GM18498 (cell line): ENCODE measurements around the gene IGFBP6.

Experiments used
- ATAC-seq: cut with Tn5 transposase; IDR thresholded peaks from one replicate; pipeline ENCODE4 v1.9.1; 2021; ENCODE audit warnings: mild to moderate bottlenecking, moderate library complexity; ENCODE audit not compliant: unreplicated experiment

Gene IGFBP6

DNA sequence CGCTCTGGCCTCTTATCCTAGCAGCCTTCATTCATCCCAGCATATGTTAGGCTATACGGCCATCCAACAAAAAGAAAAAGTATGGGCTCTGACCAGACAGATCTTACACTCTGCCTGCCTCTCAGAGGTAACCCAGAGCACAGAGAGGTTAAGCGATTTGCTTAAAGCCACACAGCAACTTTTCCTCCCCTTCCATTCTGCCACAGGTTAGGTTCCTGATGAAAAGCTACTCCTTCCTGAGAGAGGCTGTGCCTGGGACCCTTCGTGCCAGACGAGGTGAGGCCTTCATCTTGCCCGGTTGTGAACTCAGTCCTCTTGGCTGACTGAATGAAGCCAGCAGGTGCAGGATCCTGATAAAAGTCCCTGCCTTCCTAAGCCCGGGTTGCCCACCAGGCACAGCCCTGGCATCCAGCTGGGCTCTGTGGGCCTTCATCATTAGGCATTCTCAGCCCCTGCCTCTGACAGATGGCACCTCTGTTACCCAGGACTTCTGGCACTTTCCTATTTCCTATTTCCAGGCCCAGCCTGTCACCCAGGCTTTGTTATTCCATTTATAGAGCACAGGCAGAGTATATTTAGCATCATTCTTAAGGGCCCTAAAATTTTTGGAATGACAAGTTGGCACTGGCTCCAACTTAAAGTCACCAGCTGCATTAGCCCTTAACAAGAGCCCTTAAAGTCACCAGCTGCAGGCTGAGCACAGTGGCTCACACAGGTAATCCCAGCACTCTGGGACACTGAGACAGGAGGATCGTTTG is 18.6 kb downstream of the IGFBP6 start:
- ATAC-seq = no peak

DNA sequence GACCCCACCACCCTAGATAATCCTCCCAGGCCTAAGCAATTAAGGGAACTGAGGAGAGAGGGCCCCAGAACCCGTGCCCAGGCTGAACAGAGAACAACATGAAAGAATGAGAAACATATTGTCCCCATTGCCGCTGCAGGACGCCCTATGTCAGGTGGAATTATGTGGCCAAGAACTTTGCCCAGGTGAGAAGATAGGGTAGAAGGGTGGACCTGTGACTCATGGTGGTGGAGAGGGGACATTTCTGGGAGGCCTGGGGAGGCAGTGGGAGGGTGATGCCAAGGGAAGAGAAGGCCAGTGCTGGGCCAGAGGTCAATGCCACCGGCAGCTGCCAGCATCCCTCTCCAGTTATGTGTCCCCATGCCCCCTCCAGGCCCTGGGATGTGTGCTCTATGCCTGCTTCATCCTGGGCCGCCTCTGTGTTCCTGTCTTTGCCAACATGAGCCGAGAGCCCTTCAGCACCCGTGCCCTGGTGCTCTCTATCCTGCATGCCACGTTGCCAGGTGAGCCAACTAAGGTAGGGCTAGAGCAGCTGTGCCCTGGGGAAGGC is 21.4 kb downstream of the IGFBP6 start:
- no peak for ATAC-seq

DNA sequence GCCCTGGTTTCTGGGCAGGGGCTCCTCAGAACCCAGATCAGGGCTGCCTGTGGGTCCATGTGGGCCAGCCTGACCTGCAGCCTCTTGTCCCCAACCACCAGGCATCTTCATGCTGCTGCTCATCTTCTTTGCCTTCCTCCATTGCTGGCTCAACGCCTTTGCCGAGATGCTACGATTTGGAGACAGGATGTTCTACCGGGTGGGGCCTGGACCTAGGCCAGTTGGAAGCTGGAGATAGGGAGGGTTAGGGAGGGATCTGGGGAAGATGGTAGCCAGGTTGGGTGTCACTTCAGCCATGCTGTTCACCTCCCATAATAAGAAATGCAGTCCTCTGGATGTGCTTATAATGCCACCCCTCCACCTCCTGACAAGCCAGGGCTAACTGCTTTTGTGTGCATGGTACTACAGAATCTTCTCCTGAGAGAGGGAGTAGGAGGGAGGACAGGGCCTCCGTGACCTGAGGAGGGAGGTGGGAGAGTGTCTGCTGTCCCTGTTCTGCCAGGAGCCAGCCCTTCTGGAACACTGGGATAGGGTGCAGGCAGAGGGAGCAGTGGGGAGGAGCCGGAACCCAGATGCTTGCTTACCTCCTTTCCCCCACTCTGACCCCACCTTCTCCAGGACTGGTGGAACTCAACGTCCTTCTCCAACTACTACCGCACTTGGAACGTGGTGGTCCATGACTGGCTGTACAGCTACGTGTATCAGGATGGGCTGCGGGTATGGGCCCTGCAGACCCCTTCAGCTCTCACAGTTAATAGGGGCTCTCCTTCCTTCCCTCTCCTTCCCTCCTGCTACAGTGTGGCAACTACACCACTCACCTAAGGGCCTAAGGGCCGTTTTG is 23.4 kb downstream of the IGFBP6 start:
- no peak for ATAC-seq

DNA sequence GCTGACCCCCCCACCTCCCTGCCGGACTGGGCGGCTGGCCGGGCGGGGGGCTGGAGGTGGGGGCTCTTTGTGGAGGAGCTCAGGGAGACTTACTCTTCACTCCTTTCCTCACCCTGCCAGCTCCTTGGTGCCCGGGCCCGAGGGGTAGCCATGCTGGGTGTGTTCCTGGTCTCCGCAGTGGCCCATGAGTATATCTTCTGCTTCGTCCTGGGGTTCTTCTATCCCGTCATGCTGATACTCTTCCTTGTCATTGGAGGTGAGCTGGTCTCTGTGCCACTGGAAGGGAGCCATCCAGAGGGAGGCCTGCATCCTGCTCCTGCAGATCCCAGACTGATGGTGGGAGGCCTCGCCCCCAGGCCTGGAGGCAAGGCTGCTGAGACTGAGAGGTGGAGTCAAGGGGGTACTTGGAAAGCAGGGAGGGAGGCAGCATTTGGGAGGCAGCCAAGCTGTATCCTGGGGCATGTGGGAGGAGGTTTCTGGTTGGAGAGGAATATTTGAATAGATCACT is 25.5 kb downstream of the IGFBP6 start:
- ATAC-seq = no peak

DNA sequence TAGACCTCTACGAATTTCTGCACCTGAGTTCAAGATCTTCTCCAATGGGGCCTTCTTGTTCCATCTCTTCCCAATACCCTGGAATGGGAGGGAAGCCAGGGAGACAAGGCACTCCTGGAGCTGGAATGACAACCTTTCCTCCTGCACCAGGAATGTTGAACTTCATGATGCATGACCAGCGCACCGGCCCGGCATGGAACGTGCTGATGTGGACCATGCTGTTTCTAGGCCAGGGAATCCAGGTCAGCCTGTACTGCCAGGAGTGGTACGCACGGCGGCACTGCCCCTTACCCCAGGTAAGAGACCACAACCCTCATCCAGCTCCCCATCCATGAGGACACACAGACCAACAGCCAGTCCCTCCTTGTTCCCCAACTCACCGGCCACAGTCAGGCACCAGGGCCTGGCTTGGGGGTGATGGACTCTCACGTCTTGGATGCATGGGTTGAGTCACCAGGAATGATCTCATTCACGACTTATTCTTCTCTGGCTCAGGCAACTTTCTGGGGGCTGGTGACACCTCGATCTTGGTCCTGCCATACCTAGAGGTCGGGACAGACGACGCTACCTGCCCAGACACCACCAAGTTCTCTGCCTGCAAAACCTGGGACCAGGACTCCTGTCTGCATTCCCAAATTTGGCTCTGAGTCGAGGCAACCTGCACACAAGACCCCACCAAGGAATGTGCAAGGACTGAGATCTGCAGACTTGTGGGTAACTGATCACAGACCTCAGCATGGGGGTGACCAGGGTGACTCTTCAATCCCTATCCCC is 26.3 kb downstream of the IGFBP6 start:
- no peak for ATAC-seq

DNA sequence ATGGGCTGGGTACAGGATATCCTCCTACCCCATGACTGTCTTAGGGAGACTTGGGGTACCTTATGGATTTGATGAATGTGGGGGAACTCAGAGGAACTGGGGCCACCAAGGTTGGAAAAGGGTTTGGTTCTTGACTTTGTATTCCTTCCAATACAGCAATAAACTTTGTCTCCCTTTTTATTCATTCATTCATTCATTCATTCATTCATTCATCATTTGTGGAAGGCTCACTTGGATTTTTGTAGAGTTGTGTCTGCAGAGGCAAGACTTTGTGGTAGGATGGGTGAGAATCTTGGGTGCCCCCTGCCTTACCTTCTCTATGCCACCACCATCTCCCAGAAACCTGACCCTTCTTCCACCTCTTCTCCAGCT is 26.9 kb downstream of the IGFBP6 start:
- no peak for ATAC-seq

DNA sequence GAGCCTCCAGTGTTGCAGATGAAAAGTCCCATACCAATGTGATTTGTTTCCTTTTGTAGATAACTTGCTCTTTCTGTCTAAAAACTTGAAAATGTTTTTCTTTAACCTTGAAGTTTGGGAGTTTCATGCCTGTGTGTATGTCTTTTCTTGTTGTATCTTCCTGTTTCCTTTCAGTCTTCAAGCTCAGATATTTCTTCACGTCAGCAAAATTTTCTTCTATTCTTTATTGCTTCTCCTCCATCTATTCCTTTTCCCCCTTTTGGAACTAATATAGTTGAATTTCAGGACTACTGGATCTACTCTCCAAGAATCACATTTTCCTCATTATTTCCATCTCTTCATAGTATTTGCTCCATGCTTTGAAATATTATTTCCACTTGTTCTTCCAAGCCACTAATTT is 29.7 kb downstream of the IGFBP6 start:
- ATAC-seq = no peak

DNA sequence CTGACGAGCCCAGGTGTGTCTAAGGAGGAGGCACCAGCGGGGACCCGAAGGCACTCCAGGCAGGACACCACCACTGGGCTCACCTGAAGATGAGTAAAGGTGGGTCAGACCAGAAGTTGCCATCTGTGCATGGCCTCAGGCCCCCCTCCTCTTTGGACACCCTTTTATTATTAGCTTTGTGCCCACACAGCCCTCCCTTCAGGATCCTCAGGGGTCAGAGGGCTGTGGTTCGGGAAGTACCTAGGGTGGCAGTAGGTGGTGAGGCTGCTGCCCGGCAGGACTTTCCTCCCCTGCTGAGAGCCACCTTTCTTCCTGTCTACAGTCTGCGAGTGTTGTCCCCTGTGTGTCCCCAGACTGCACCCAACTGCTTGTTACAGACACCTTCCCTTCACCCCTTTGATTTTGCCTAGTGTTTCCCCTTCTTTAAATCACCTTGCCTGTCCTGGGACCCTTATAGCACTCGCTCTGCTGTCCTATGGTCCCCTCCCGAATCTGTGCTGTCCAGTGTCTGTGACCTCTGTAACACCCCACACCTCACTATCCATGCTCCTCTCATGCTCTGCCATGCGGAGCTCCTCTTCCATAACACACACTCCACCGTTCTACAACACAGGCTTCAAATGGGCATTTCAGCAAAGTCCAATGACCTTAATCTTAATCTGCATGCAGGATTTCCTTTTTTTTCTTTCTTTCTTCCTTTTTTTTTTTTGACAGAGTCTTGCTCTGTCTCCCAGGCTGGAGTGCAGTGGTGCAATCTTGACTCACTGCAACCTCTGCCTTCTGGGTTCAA is 31.5 kb downstream of the IGFBP6 start:
- ATAC-seq = no peak

DNA sequence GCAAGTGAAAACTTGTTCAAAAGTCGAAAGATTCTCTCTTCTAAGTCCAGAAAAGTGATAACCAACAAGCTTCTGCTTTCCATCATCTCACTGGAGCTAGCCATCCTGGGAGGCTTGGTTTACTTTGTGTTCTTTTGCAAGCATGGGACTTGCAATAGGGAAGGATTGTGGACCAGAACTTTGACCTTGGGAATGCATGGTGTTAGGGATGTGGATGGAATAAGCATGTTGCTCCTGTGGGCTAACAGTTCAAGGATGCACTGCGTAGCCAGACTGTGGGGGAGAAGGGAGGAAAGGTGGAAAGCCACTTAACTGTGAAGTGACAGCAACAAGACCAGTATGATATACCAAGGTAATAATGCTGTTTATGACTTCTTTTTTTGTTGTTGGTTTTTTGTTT is 34.4 kb downstream of the IGFBP6 start:
- ATAC-seq = no peak

DNA sequence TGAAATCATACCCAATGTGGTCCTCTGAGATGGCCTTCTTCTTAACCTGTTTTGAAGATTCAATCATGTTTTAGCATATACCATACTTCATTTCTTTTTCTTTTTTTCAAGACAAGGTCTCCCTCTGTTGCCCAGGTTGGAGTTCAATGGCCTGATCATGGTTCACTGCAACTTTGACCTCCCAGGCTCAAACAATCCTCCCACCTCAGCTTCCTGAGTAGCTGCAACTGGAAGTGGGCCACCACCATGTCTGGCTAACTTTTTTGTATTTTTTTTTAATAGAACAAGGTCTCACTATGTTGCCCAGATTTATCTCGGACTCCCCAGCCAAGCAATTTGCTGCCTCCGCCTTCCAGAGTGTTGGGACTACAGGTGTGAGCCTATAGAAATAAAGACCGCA is 36.3 kb downstream of the IGFBP6 start:
- no peak for ATAC-seq

DNA sequence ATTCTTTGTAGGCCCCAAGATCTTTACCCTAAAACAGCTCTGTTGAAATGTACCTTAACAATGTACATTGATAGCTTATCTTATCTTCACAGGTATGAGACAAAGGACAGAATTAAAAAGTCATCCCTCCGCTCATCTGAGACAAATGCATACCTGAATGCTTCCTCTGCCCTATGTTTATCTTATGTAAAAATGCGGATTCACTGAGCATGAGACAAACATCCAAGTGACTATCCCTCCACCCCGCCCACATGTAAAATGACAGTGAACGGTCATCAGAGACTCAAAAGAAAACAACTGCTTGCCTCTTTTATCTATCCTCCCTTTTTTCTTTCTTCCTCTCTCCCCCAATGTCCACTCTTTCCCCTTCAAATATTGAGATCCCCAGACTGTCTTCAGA is 45.9 kb downstream of the IGFBP6 start:
- ATAC-seq = no peak

DNA sequence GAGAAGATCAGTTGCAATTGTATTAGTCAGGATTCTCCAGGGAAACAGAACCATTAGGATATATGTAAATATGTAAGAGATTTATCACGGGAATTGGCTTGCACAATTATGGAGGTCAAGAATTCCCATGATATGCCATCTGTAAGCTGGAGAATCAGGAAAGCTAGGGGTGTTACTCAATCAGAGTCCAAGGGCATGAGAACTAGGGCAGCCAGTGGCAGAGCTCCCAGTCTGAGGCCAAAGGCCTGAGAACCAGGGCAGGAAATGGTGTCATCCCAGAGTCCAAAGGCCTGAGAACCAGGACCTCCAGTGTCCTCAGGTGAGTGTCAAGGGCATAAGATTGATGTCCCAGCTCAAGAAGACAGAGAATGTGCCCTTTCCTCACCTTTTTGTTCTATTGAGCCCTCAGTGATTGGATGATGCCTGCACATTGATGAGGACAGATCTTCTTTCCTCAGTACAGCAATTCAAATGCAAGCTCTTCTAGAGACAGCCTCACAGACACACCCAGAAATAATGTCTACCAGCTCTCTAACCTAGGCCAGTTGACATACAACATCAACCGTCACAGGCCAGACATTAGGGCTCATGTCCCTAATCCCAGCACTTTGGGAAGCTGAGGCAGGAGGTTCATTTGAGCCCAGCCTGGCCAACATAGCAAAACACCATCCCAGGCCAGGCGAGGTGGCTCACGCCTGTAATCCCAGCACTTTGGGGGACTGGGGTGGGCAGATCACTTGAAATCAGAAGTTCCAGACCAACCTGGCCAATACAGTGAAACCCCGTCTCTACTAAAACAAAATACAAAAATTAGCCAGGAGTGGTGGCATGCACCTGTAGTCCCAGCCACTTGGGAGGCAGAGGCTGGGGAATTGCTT is 48.2 kb downstream of the IGFBP6 start:
- ATAC-seq = no peak

DNA sequence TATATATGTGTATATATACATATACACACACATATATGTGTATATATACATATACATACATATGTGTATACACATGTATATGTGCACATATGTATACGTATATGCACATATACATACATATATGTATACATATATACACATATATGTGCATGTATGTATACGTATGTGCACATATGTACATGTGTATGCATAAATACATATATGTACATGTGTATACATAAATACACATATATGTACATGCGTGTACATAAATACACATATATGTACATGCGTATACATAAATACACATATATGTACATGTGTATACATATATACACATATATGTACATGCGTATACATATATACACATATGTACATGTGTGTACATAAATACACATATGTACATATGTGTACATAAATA is 49.7 kb downstream of the IGFBP6 start:
- ATAC-seq = no peak

DNA sequence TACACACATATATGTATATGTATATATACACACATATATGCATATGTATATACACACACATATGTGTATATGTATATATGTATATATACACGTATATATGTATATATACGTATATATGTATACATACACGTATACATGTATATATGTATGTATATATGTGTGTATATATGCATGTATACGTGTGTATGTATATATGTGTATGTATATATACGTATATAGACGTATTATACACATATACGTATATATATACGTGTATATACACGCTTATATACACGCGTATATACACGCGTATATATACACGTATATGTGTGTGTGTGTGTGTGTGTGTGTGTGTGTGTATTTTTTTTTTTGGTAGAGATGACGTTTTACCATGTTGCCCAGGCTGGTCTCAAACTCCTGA is 50.2 kb downstream of the IGFBP6 start:
- ATAC-seq = no peak

DNA sequence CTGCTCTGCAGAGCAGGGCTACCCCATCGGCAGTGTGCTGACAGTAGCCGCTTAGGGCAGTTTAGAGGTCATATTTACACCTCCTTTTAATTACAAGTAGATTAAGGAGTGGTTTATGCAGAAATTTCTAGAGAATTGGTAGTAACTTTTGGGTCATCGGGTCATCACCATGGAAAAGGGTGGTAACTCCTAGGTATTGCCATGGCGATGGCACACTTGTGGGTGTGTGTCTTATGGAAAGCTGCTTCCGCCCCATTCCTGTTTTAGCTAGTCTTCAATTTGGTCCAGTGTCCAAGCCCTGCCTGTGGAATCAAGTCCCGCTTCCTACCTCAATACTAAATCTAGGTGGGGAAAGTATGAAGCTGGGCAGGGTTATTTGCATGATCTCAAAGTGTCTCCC is 53.6 kb downstream of the IGFBP6 start:
- no peak for ATAC-seq
